ENCODE results near the gene ZKSCAN1. TPM values are rescaled to one million over a fixed set of nuclear protein-coding genes. Genes with fewer than 3 reads are reported as not detected.
A peak's percentile ranks its signal among the peaks of the same experiment; 100 is the strongest.

ZKSCAN1 gene
- total RNA-seq, 2 donors from 2014 or later: 75.8 to 86.5 TPM

- Histone ChIP-seq H3K27ac (peak within 1 kb of the TSS; percentile 93 to 99), H3K4me1 (replicated peaks) (no peaks in the 10 kb centered on the region), H3K4me3 (peak within 1 kb of the TSS; percentile 59 to 82), H3K36me3 (no peaks in the 10 kb centered on the region), H3K9me3 (no peaks in the 10 kb centered on the region), H3K27me3 (replicated peaks; ENCODE audit: insufficient read depth) (no peaks in the 10 kb centered on the region)
- intact Hi-C loops (cut with DNase I): loop anchor here (5.0 kb wide), 1 partner anchor 57 kb away; no protein-coding TSS in a partner anchor
- WGBS: 2% methylated on average over 46 of the region's 47 CpGs
- peak; percentile 77 for DNase-seq (ENCODE audit: low spot score)
- TF ChIP-seq POLR2AphosphoS5 (IDR thresholded peaks at IDR 0.05) (peak; percentile 88), CTCF (IDR thresholded peaks at IDR 0.05) (peak in 3 of 4 experiments; percentile 14 to 37 (median 30)), POLR2A (IDR thresholded peaks at IDR 0.05) (peak; percentile 67)
These were observed 34.3 kb downstream of the ZKSCAN1 start, which contains the start of gene ZSCAN21 for GRCh38 chr7:100049441-100050291. ZSCAN21 (plus strand) TSS chr7:100049774; CDS start chr7:100057007, 7,233 bp downstream.

GRCh38 chr7:100051611-100052010, 36.2 kb downstream of the ZKSCAN1 start:
- Histone ChIP-seq H3K4me3 (no peak overlapping the region), H3K27me3 (replicated peaks; ENCODE audit: insufficient read depth) (no peaks in the 10 kb centered on the region), H3K36me3 (no peaks in the 10 kb centered on the region), H3K4me1 (replicated peaks) (no peaks in the 10 kb centered on the region), H3K27ac (no peak overlapping the region), H3K9me3 (no peaks in the 10 kb centered on the region)
- DNase-seq (ENCODE audit: low spot score): no peak
- intact Hi-C loops (cut with DNase I): loop anchor here (5.0 kb wide), 1 partner anchor 59 kb away; no protein-coding TSS in a partner anchor
- TF ChIP-seq POLR2AphosphoS5 (IDR thresholded peaks at IDR 0.05): no peak
- no peak for TF ChIP-seq CTCF (IDR thresholded peaks at IDR 0.05)
- TF ChIP-seq POLR2A (IDR thresholded peaks at IDR 0.05): no peak
- WGBS: 69% methylated on average over 3 of the region's 3 CpGs

GRCh38 chr7:100053215-100053614, 37.8 kb downstream of the ZKSCAN1 start:
- Histone ChIP-seq H3K27me3 (replicated peaks; ENCODE audit: insufficient read depth) (no peaks in the 10 kb centered on the region), H3K36me3 (peaks cover 0 to 4% of the 10 kb centered on the region in 2 donors), H3K27ac (no peak overlapping the region), H3K4me1 (replicated peaks) (no peaks in the 10 kb centered on the region), H3K9me3 (no peaks in the 10 kb centered on the region), H3K4me3 (no peak overlapping the region)
- DNase-seq (ENCODE audit: low spot score): peak; percentile 60
- 29% methylated on average over 3 of the region's 3 CpGs for WGBS
- intact Hi-C loops (cut with DNase I): loop anchor here (5.0 kb wide), 1 partner anchor 61 kb away; no protein-coding TSS in a partner anchor
- TF ChIP-seq CTCF (IDR thresholded peaks at IDR 0.05): peak in 3 of 4 experiments; percentile 47 to 76 (median 65)
- TF ChIP-seq POLR2A (IDR thresholded peaks at IDR 0.05): no peak
- TF ChIP-seq POLR2AphosphoS5 (IDR thresholded peaks at IDR 0.05): peak; percentile 50

GRCh38 chr7:100057006-100057405, 41.6 kb downstream of the ZKSCAN1 start:
- peaks cover 0 to 4% of the 10 kb centered on the region in 2 donors for H3K36me3 ChIP-seq
- H3K27me3 ChIP-seq (replicated peaks; ENCODE audit: insufficient read depth): no peaks in the 10 kb centered on the region
- intact Hi-C loops (cut with DNase I): no loop called here
- DNase-seq (ENCODE audit: low spot score): no peak
- WGBS: 94% methylated on average over 10 of the region's 10 CpGs
- no peak overlapping the region for H3K27ac ChIP-seq
- H3K4me1 ChIP-seq (replicated peaks): no peaks in the 10 kb centered on the region
- H3K9me3 ChIP-seq: no peaks in the 10 kb centered on the region
- H3K4me3 ChIP-seq: no peak overlapping the region
- TF ChIP-seq CTCF (IDR thresholded peaks at IDR 0.05) (no peak), POLR2AphosphoS5 (IDR thresholded peaks at IDR 0.05) (no peak), POLR2A (IDR thresholded peaks at IDR 0.05) (no peak)

All from prostate gland (tissue), 2 donors.